HG02884 (cell line): Measurements from ENCODE around the gene SIGLEC10.
"Not testable (repeated sequence)": the region's sequence is repeated elsewhere in the genome, so short reads cannot be mapped to it uniquely, and the experiment has no call there.

ENCODE experiments used
- ATAC-seq: cut with Tn5 transposase; IDR thresholded peaks from one replicate; pipeline ENCODE4 v1.9.1; 2021; ENCODE audit warnings: mild to moderate bottlenecking, moderate library complexity; ENCODE audit not compliant: unreplicated experiment

The SIGLEC10 gene

DNA sequence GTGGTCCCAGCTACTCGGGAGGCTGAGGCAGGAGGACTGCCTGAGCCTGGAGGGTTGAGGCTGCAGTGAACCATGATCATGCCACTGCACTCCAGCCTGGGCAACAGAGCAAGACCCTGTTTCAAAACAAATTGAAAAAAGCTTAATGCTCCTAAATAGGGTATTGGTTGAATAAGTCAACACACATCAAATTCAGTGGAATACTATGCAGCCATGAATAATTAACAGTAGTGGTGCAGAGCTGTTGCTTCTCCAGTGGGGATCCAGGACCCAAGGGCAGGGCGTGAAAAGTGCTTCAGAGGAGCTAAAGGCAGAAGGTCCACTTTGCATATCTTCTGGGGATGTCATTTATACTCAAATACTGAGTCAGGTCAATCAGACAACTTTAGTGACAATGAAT lies 22.6 kb upstream of the SIGLEC10 start:
- ATAC-seq = no peak

DNA sequence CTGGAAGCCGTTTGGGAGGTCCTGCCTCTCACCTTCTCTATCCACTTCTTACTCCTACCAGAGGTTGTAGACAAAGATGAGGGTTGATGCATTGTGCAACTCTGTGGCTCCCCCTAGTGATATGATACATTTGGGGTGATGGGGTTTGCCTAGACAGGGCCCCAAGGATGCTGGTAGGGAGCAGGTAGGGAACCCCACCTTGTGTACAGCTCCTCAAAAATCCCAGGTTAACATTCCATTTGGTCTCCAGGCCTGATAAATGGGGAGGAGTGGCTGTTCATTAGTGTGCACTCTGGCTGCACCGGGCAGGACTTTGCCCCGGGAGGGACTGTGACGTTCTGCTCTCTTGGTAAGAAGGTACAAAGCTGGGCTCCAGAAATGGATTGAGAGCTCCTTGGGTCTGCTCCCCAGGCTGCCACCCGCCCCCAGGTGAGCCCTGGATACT lies 21.6 kb upstream of the SIGLEC10 start:
- ATAC-seq = no peak

DNA sequence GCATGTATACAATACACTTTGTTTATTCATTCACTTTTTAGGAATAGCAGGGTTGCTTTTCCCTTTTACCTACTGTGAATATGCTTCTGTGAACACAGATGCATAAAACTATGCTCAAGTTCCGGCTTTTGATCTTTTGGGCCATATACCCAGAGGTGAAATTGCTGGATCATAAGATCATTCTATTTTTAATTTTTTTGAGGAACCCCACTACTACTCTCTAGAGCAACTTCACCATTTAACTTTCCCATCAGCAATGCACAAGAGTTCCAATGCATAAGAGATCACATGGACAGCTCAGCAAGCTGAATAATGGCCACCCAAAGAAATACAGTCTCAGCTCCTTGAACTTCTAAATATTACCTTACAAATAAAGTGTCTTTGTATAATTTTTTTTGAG lies 17.0 kb upstream of the SIGLEC10 start:
- no peak for ATAC-seq

DNA sequence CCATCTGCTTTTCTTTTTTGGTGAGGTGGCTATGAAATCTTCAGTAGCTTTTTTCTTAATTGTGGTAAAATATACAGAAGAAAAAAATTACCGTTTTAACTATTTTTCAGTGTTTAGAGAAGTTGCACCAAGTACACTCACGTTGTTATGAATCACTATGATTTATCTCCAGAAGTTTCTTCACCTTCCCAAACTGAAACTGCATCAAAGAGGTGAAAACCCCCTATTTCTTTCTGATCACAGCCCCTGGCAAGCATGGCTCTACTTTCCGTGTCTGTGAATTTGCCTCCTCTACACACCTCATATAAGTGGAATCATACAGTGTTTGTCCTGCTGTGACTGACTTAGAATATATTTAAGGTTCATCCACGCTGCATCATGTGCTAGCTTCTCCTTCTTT lies 15.6 kb upstream of the SIGLEC10 start:
- no peak for ATAC-seq

- no peak for ATAC-seq
These were observed 13.7 kb upstream of the SIGLEC10 start for GRCh38 chr19:51431124-51431523.

DNA sequence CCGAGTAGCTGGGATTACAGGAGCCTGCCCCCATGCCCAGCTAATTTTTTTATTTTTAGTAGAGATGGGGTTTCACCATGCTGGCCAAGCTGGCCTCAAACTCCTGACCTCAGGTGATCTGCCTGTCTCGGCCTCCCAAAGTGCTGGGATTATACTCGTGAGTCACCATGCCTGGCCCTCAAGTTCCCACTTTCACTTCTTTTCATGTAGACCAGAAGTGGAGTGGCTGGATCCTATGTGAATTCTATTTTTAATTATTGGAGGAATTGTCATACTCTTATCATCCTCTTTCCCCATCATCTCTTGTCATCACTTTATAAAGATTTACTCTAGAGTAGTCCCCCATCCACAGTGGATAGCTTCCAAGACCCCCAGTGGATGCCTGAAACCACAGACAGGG lies 12.8 kb upstream of the SIGLEC10 start:
- ATAC-seq = no peak

DNA sequence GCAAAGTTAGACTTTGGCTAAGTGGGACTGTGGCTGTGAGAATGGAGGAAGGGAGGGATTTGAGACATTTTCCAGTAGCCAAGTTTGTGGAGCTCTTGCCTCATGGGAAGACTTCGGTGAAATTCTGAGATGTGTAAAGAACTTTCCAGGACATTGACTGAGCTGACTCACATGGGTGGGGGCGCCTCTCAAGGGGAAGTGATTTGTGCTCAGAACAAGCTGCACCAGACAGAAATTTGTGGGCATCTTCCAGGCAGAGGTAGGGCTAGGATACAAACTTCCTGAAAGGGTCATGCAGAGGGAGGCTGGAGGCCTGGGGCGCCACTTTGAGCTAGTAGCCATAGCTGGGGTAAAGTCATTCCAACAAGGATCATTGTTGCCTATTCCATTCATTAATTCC lies 9.8 kb upstream of the SIGLEC10 start:
- no peak for ATAC-seq

DNA sequence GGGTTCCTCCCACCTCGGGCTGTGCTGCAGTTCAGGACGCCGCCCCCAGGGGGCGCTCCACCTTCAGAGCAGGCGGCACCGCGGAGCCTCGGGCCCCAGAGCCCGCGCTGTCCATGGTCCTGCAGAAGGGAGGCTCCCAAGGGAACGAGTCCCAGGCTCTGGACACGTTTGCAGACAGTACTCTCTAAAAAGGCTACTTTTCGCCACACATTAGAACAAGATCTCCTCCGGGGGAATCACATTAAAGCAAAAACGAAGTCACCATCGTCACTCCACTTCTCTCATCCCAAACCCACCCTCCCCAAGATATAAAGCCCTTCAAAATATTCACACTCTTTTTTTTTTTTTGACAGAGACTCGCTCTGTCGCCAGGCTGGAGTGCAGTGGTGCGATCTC lies 4.6 kb upstream of the SIGLEC10 start:
- no peak for ATAC-seq

DNA sequence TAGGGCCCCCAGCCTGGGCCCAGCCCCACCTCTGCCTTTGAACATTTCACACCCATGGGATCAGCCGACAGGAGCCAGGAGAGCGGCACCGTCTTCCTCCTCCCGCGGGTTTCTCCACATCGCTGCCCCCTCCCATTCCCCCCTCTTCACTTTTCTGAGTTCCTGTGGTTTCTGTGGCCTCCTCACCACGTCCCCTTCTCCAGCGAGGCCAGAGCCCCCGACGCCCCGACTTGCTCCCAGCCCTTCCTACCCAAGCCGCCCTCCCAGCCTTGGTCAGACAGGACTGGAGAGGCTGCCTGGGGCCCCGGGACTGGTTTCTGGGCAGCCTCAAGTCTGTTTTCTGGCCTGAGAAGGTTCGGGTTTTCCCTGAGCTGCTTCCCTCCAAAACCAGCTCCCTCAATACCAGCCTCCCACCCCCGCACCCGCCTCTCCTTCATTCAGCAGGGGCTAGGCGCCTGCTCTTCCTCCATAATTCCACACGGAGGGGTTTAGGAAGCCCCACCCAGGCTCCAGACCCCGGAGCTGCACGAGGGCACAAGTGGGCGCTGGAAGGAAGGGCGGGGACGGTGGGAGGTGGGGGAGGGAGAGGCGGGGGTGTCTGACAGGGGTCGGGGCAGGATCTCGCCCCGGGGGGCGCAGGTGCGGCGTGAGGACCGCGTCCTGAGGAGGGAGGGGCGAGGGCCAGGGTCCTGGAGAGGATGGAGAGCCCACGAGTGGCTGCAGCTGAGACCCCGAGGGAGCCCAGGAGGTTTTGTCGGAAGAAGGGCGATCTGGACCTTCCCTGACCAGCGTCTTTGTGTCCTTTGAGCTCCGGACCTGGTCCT lies 4.0 kb upstream of the SIGLEC10 start:
- no peak for ATAC-seq

GRCh38 chr19:51420511-51420910 lies 3.1 kb upstream of the SIGLEC10 start:
- not testable (repeated sequence) for ATAC-seq

DNA sequence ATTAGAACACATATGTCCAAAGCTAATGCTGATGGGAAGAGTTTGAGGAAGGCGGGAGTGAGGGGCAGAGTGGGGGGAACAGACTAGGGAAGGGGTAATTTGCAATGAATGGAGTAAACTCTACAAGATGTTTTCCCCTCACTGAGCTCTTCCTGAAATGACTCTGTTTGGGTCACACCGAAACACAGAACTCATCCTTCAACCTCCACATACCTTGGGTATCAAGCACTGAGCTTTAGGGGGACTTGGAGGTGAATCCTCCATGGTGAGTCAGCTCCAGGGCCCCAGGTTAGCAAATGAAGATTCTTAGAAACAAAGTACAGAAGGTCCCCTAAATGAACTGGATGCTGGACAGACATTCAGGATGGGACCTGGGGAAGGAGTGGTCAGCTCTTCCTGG lies 1.3 kb upstream of the SIGLEC10 start:
- no peak for ATAC-seq

GRCh38 chr19:51417810-51418157 lies 342 bp upstream of the SIGLEC10 start:
- peak; percentile 45 for ATAC-seq

GRCh38 chr19:51416422-51416821 lies 1.0 kb downstream of the SIGLEC10 start:
- not testable (repeated sequence) for ATAC-seq

DNA sequence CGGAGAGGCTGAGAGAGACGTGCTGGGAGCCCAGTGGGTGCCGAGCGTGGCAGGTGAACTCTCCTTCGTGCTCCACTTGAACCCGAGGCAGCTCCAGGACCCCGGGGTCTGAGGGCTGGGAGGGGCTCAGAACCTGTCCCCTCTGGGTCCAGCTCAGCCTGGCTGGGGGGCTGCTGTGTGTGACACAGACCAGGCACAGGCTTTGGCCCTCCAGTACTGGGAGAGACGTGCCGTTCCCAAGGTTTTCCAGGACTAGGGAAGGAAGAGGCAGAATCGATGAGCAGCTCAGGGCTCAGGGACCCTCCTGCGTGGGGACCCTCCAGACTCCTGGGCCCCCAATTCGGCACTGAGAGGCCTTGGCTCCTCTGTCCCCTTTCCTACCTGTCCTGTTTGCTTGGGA lies 2.3 kb downstream of the SIGLEC10 start:
- ATAC-seq = no peak

DNA sequence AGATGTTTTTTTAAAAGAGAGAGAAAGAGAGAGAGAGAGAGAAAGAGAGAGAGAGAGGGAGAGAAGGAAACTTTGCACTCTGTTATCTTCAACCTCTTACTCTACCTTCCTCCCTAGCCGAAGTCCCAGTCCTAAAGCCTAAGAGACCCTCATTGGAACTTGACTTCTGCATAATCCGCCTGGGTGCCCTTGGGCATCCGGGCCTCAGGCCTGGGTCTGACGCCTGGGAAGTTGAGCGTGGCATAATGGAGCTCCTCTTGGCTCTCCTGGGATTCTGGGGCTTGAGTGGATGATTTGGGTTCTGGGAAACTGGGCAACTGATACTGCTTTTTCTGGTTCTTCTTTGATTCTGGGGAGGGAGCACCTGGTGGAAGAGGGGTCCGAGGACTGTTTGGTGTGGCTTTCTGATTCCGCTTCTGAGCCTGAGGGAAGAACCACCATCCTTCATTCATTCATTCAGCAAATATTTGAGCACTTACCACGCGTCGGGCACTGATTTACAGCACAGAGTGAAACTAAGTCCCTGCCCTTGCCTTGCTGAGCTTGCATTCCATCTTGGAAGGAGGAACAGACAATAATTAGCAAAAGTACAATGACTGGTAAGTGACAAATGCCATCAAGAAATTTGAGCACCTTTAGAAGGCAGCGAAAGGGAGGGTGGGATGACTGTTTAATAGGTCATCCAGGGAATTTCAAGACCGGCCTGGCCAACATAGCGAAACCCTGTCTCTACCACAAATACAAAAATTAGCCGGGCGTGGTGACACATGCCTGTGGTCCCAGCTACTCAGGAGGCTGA lies 6.3 kb downstream of the SIGLEC10 start:
- no peak for ATAC-seq

DNA sequence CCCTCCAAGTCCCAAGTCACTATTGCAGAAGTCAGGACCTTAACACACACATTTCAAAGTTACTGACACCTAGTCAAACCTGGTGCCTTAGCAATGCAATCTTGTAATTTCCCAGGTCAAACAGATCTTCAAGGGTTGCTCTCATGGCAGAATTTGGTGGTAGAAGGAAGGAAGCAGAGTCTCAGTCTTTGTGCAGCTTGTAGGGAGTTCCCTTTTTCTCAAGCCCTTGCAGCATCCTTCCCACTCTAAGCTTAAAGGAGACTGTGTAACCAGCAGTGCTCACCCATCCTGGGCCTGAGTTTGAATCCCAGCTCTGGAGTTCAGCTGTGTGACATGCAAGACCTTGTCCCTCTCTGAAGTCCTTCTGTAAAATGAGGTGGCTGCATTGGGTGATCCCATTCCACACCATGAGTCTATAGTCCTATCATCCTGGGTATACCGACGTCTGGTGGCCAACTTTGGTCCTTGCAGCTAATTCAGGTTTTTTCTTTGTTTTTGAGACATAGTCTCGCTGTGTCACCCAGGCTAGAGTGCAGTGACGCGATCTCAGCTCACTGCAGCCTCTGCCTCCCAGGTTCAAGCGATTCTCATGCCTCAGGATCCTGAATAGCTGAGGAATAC lies 9.8 kb downstream of the SIGLEC10 start:
- ATAC-seq = no peak

GRCh38 chr19:51402117-51402516 lies 15.3 kb downstream of the SIGLEC10 start:
- no peak for ATAC-seq

- not testable (repeated sequence) for ATAC-seq
These were observed 17.5 kb downstream of the SIGLEC10 start for GRCh38 chr19:51399936-51400335.

- ATAC-seq = no peak
These were observed 18.2 kb downstream of the SIGLEC10 start for GRCh38 chr19:51399231-51399630.

GRCh38 chr19:51398096-51398704 lies 19.2 kb downstream of the SIGLEC10 start:
- ATAC-seq = no peak

DNA sequence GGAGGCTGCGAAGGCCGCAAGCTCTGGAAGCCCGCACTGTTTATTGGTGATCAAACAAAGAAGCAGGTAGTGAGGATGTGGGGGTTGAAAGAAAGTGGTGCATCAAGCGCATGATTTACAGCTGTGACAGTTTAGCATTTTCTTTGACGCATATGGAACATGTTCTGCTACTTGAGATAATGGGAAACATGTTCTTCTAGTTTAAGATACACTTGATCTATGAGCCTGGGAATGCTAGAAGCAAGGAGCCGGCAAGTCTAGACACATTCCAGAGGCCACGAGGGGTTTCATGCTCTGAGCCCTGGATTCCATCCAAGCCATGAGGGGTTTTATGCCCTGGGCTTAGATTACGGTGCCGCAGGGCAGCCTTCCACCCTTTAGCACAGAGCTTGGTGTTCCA lies 20.0 kb downstream of the SIGLEC10 start:
- ATAC-seq = not testable (repeated sequence)
